CD4-positive, alpha-beta T cell (primary cell): ENCODE results near the gene TNS1. TPM values are rescaled to one million over a fixed set of nuclear protein-coding genes. Genes with fewer than 3 reads are reported as not detected.

Experiments used
- ATAC-seq: fragments of 200-7000 bp; cut with Tn5 transposase; one replicate; pipeline ENCODE4 v1.10.0; 2022; ENCODE audit warnings: mild to moderate bottlenecking; ENCODE audit not compliant: poor library complexity
- CTCF ChIA-PET: fragments of 350-600 bp; sonication (Branson Sonifier 250); formaldehyde crosslinking; loops from one replicate; lab custom pipeline; 2021; ENCODE audit warnings: antibody characterized with exemption, inconsistent platforms; lab: Charles Lee
- POLR2A ChIA-PET: fragments of 350-600 bp; sonication (Branson Sonifier 250); formaldehyde crosslinking; loops from one replicate; lab custom pipeline; 2021; ENCODE audit warnings: antibody characterized with exemption, inconsistent platforms; lab: Charles Lee
- DNase-seq, 14 experiments: peaks; one replicate each; pipeline ENCODE4 v3.0.0-alpha.2; 2013 to 2020; ENCODE audit warnings: mixed read lengths in 2 of 14
- H3K27ac ChIP-seq, 2 donors: one replicate each; pipeline versions ENCODE4 v1.5.1 to v1.7.0; 2013; ENCODE audit warnings: low read length in 2 of 2, low read depth in 1 of 2, mild to moderate bottlenecking in 1 of 2
- H3K27me3 ChIP-seq, 2 experiments: 1 replicate in 1 of 2; 2 replicates in 1 of 2; pipeline versions ENCODE4 v1.6.1 to v1.7.0; 2013; ENCODE audit warnings: low read length in 2 of 2, control low read depth in 1 of 2, mild to moderate bottlenecking in 1 of 2, moderate library complexity in 1 of 2; ENCODE audit not compliant: insufficient read depth in 2 of 2, control insufficient read depth in 1 of 2
- H3K36me3 ChIP-seq: one replicate; pipeline ENCODE4 v1.6.1; 2013; ENCODE audit warnings: low read length, control low read depth; ENCODE audit not compliant: insufficient read depth
- H3K4me1 ChIP-seq: one replicate; pipeline ENCODE4 v1.6.1; 2013; ENCODE audit warnings: low read length, control low read depth; ENCODE audit not compliant: insufficient read depth
- H3K4me3 ChIP-seq: one replicate; pipeline ENCODE4 v1.5.1; 2013; ENCODE audit warnings: mild to moderate bottlenecking, low read length, moderate library complexity
- H3K9me3 ChIP-seq, 2 experiments: 1 replicate in 1 of 2; 2 replicates in 1 of 2; pipeline versions ENCODE4 v1.6.1 to v1.7.0; 2013; ENCODE audit warnings: low read length in 2 of 2, mild to moderate bottlenecking in 2 of 2, control low read depth in 1 of 2, moderate library complexity in 1 of 2; ENCODE audit not compliant: control insufficient read depth in 1 of 2, insufficient read depth in 1 of 2
- H3K27ac Mint-ChIP-seq: one replicate; pipeline ENCODE4 v1.8.0; 2020; ENCODE audit warnings: mixed read lengths
- H3K27me3 Mint-ChIP-seq: one replicate; pipeline ENCODE4 v1.8.0; 2021; ENCODE audit warnings: mixed read lengths
- H3K36me3 Mint-ChIP-seq: one replicate; pipeline ENCODE4 v1.8.0; 2021; ENCODE audit warnings: low read depth, mixed read lengths
- H3K4me1 Mint-ChIP-seq: one replicate; pipeline ENCODE4 v1.8.0; 2021; ENCODE audit warnings: low read depth, mixed read lengths
- H3K4me3 Mint-ChIP-seq: one replicate; pipeline ENCODE4 v1.8.0; 2020; ENCODE audit warnings: mild to moderate bottlenecking, mixed read lengths
- H3K9me3 Mint-ChIP-seq: one replicate; pipeline ENCODE4 v1.8.0; 2020; ENCODE audit warnings: mixed read lengths
- CTCF ChIP-seq: fragments of 200-600 bp; IDR thresholded peaks from one replicate; pipeline ENCODE4 v1.8.0; 2022; ENCODE audit warnings: antibody characterized with exemption, mild to moderate bottlenecking
- intact Hi-C, 2 experiments: fragments of 100-400 bp; cut with DNase I in 1 of 2; cut with micrococcal nuclease in 1 of 2; formaldehyde crosslinking; loops; one replicate each; pipeline versions ENCODE4 v1.15.1 to v1.9.0; 2023 to 2025; cut with DNase I, micrococcal nuclease
- total RNA-seq, 174 experiments: library from RNA in 2 of 174; stranded (reverse) in 2 of 174; gene quantifications; one replicate each; pipeline ENCODE4 v1.2.3 and lab custom pipeline; 2021 to 2026

TNS1 gene
- total RNA-seq, 2 experiments from 2014 or later: 0.25 to 0.34 TPM

- Mint-ChIP-seq H3K4me3 (no peak overlapping the region), H3K27me3 (peaks cover 6% of the 10 kb centered on the region), H3K9me3 (no peaks in the 10 kb centered on the region), H3K4me1 (no peaks in the 10 kb centered on the region), H3K36me3 (no peaks in the 10 kb centered on the region), H3K27ac (no peak overlapping the region)
- Histone ChIP-seq H3K9me3 (no peaks in the 10 kb centered on the region), H3K36me3 (no peaks in the 10 kb centered on the region), H3K27ac (no peak overlapping the region), H3K4me1 (no peaks in the 10 kb centered on the region), H3K27me3 (no peaks in the 10 kb centered on the region), H3K4me3 (no peak overlapping the region)
- ChIA-PET POLR2A (no interaction called here), CTCF (no interaction called here)
- TF ChIP-seq CTCF: no peak
- no peak for ATAC-seq
- intact Hi-C loops: no loop called here
- DNase-seq: no peak
Observed at GRCh38 chr2:217838409-217838831, 164.4 kb downstream of the TNS1 start.

- Mint-ChIP-seq H3K4me1 (no peaks in the 10 kb centered on the region), H3K4me3 (no peak overlapping the region), H3K9me3 (no peaks in the 10 kb centered on the region), H3K36me3 (no peaks in the 10 kb centered on the region), H3K27me3 (peaks cover 6% of the 10 kb centered on the region), H3K27ac (no peak overlapping the region)
- Histone ChIP-seq H3K4me3 (no peak overlapping the region), H3K27ac (no peak overlapping the region), H3K9me3 (no peaks in the 10 kb centered on the region), H3K4me1 (no peaks in the 10 kb centered on the region), H3K27me3 (no peaks in the 10 kb centered on the region), H3K36me3 (no peaks in the 10 kb centered on the region)
- POLR2A ChIA-PET: no interaction called here
- TF ChIP-seq CTCF: no peak
- ATAC-seq: no peak
- CTCF ChIA-PET: no interaction called here
- intact Hi-C loops: no loop called here
- DNase-seq: no peak
Observed at GRCh38 chr2:217837530-217837929, 165.3 kb downstream of the TNS1 start.

- no peak for DNase-seq
Observed at GRCh38 chr2:217836901-217837491, 165.8 kb downstream of the TNS1 start.

More at GRCh38 chr2:217836901-217837491, 165.8 kb downstream of the TNS1 start:
- peaks cover 0 to 4% of the 10 kb centered on the region in 2 experiments for H3K9me3 ChIP-seq
- H3K27ac Mint-ChIP-seq: no peak overlapping the region
- ChIA-PET CTCF (no interaction called here), POLR2A (no interaction called here)
- no peak for TF ChIP-seq CTCF
- peaks cover 6% of the 10 kb centered on the region for H3K27me3 Mint-ChIP-seq
- no peaks in the 10 kb centered on the region for H3K36me3 Mint-ChIP-seq
- no peak overlapping the region for H3K27ac ChIP-seq
- intact Hi-C loops: no loop called here
- no peaks in the 10 kb centered on the region for H3K36me3 ChIP-seq
- no peak for ATAC-seq
- H3K4me3 Mint-ChIP-seq: no peak overlapping the region
- no peaks in the 10 kb centered on the region for H3K4me1 ChIP-seq
- H3K4me3 ChIP-seq: no peak overlapping the region
- no peaks in the 10 kb centered on the region for H3K27me3 ChIP-seq
- H3K9me3 Mint-ChIP-seq: no peaks in the 10 kb centered on the region
- no peaks in the 10 kb centered on the region for H3K4me1 Mint-ChIP-seq
